HG03280 (cell line): ENCODE data around the gene IFNL1.
"Not testable (repeated sequence)": the region's sequence is repeated elsewhere in the genome, so short reads cannot be mapped to it uniquely, and the experiment has no call there.

Source experiments
- ATAC-seq: cut with Tn5 transposase; IDR thresholded peaks from one replicate; pipeline ENCODE4 v1.9.1; 2021; ENCODE audit warnings: mild to moderate bottlenecking, moderate library complexity; ENCODE audit not compliant: unreplicated experiment

Gene IFNL1

GRCh38 chr19:39307822-39308530 lies 11.8 kb downstream of the IFNL1 start:
- no peak for ATAC-seq

- ATAC-seq: no peak
These were observed 12.5 kb downstream of the IFNL1 start for GRCh38 chr19:39308531-39309304.

- ATAC-seq: not testable (repeated sequence)
These were observed 13.1 kb downstream of the IFNL1 start for GRCh38 chr19:39309305-39309670.

- ATAC-seq: no peak
These were observed 14.5 kb downstream of the IFNL1 start for GRCh38 chr19:39310558-39311311.

GRCh38 chr19:39314016-39314728 lies 18.0 kb downstream of the IFNL1 start:
- no peak for ATAC-seq

GRCh38 chr19:39315933-39316332 lies 19.7 kb downstream of the IFNL1 start:
- no peak for ATAC-seq

- no peak for ATAC-seq
These were observed 20.6 kb downstream of the IFNL1 start for GRCh38 chr19:39316627-39317321.

- ATAC-seq: no peak
These were observed 21.3 kb downstream of the IFNL1 start for GRCh38 chr19:39317476-39317875.

GRCh38 chr19:39318071-39318470 lies 21.9 kb downstream of the IFNL1 start:
- ATAC-seq: no peak

- no peak for ATAC-seq
These were observed 22.5 kb downstream of the IFNL1 start for GRCh38 chr19:39318690-39319089.

GRCh38 chr19:39319098-39319891 lies 23.1 kb downstream of the IFNL1 start:
- ATAC-seq: no peak

- ATAC-seq: no peak
These were observed 23.7 kb downstream of the IFNL1 start for GRCh38 chr19:39319892-39320248.

GRCh38 chr19:39321117-39321831 lies 25.1 kb downstream of the IFNL1 start:
- ATAC-seq: no peak

GRCh38 chr19:39321832-39322176 lies 25.6 kb downstream of the IFNL1 start:
- no peak for ATAC-seq

- no peak for ATAC-seq
These were observed 28.1 kb downstream of the IFNL1 start for GRCh38 chr19:39324242-39324842.

GRCh38 chr19:39325778-39326665 lies 29.8 kb downstream of the IFNL1 start:
- ATAC-seq: no peak

GRCh38 chr19:39327363-39328045 lies 31.3 kb downstream of the IFNL1 start:
- ATAC-seq: no peak
